GM18517 (cell line): ENCODE results near the gene PDGFRA.

Experiments used
- ATAC-seq: cut with Tn5 transposase; IDR thresholded peaks from one replicate; pipeline ENCODE4 v1.9.1; 2021; ENCODE audit warnings: mild to moderate bottlenecking, moderate library complexity; ENCODE audit not compliant: unreplicated experiment

The PDGFRA gene

DNA sequence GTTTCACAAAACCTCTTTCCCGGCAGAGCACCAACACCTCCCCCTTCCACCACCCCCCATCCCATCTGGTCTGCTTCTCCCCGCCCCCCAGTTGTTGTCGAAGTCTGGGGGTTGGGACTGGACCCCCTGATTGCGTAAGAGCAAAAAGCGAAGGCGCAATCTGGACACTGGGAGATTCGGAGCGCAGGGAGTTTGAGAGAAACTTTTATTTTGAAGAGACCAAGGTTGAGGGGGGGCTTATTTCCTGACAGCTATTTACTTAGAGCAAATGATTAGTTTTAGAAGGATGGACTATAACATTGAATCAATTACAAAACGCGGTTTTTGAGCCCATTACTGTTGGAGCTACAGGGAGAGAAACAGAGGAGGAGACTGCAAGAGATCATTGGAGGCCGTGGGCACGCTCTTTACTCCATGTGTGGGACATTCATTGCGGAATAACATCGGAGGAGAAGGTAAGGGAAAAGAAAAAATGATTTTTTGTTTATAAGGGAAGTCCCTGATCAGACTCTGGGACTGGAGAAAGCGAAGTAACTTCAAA lies at the start of gene PDGFRA:
TSS of gene PDGFRA (plus strand) at position 333 of the 541 bp plus-strand sequence. CDS start 29,476 bp downstream, outside the sequence.
- no peak for ATAC-seq

DNA sequence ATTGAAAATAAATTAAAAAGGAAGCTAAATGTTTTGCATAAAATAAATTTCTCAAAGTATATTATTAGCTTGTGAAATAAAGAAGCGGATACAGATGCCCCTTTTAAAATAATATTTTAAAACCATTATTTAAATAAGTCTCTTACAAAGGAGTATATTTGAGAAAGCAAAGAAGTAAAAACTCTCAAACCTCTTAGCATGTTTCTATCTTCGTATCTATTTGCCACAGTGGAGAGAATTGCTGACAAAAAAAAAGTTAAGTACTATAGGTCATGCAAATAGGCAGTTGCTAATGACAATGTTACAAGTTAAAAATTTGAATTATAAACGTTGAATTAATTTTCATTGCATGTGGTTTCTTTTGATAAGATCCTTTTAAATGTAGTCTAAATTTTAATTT lies 44.5 kb upstream of the PDGFRA start:
- ATAC-seq = no peak

DNA sequence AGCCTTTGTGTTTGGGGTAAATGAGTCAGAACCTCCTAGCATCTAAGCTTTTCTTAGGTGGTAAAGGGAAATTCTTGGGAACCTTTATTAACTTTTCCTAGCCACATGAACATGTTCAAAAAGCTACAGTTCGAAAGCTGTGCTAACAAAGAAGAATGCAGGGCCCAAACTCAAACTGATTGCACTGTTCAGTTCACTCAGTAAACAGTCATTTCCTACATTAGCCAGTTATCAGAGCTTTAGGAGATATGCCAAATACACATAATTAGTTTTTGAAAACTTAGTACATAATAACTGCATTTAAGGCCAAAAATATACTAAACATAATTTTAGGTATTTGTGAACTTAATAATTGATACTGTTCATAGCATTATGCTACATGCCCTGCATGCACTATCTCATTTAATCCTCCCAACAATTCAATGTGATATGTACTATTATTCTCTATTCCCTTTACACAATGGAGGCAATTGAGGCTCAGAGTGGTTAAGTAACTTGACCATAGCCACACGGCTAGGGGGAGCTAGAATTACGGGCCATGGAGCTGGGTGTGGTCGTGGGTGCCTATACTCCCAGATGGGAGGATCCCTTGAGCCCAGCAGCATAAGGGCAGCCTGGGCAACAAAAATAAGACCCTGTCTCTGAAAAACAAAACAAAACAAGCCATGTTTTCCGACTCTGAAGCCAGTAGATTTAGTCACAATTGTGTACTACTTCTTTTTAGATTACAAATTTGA lies 43.9 kb upstream of the PDGFRA start:
- ATAC-seq = no peak

- ATAC-seq = no peak
These were observed 43.2 kb upstream of the PDGFRA start for GRCh38 chr4:54185866-54186265.

GRCh38 chr4:54186371-54186770 lies 42.7 kb upstream of the PDGFRA start:
- no peak for ATAC-seq

- ATAC-seq = no peak
These were observed 41.9 kb upstream of the PDGFRA start for GRCh38 chr4:54187148-54187547.

DNA sequence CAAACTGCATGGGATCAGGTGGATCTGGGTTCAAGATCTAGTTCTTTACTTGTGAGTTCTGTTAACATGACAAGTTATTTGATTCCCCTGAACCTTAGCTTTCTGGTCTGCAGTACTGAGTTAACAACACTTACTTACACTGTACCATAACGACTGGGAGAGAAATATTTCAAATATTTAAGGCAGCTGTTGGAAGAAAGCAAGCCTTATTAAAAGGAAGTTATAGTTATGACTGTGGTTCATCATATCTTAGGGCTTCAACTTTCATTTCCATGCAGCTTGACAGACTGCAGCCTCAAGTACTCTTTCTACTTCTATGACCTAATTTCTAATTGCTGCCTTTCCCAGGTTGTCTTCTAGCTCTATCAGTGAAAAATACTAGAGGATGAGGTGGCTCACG lies 40.0 kb upstream of the PDGFRA start:
- no peak for ATAC-seq

- no peak for ATAC-seq
These were observed 36.3 kb upstream of the PDGFRA start for GRCh38 chr4:54192811-54193210.

DNA sequence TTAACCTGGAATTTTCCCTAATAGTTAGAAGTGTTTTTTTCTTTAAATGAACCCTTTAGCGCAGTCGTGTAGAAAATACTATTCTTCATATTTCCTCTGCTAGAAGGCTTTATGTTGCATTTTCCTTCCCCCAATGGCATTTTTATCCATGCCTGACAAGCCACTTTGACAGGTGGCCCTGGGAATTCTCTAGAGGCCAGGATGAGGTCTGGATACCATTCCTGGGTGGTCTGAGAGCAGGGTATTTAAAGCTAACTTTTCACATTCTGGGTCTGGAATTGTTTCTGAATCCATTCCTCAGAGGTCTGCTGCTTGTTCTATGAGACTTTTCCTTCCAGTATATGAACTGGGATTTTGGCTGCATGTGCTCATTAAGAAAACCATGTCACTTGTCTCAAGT lies 31.2 kb upstream of the PDGFRA start:
- ATAC-seq = no peak

- no peak for ATAC-seq
These were observed 29.2 kb upstream of the PDGFRA start for GRCh38 chr4:54199919-54200318.

GRCh38 chr4:54209617-54210016 lies 19.5 kb upstream of the PDGFRA start:
- ATAC-seq = no peak

DNA sequence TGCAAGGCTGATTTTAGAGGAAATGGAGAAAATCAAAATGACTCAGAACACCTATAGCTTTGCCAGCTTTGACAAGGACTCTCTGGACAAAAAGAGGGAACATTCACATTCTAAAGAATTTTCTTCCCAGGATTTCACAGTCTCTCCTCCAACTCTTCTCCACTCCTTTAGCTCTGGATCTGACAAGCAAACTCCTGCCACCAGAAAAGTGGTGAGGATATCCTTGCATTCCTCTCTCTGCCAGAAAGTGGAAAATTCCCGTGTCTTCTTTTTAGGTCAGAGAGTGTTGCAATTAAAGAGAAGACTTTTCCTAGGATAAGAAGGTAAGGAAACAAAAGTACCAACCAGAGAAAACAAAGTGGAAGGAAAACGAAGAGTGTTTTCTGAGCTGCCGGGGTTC lies 16.1 kb upstream of the PDGFRA start:
- no peak for ATAC-seq

DNA sequence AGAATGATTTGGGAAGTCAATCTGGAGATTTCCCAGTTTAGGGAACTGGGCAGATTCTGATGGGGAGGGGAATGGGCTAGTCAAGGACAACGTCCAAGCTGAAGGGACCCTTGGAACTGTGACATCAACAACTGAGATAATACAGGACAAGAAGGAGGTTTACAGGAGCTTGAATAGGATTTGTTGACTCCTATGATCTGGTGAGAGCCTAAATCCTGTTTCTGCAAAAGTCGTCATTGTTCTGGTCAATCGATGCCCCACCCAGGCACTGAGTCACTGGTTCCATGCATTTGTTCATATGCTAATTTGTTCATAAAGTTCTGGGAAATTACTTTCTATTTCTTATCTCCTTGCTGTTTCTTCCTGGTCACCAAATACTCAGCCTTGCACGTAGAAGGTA lies 15.3 kb upstream of the PDGFRA start:
- ATAC-seq = no peak

GRCh38 chr4:54215379-54216077 lies 13.6 kb upstream of the PDGFRA start:
- ATAC-seq = no peak

DNA sequence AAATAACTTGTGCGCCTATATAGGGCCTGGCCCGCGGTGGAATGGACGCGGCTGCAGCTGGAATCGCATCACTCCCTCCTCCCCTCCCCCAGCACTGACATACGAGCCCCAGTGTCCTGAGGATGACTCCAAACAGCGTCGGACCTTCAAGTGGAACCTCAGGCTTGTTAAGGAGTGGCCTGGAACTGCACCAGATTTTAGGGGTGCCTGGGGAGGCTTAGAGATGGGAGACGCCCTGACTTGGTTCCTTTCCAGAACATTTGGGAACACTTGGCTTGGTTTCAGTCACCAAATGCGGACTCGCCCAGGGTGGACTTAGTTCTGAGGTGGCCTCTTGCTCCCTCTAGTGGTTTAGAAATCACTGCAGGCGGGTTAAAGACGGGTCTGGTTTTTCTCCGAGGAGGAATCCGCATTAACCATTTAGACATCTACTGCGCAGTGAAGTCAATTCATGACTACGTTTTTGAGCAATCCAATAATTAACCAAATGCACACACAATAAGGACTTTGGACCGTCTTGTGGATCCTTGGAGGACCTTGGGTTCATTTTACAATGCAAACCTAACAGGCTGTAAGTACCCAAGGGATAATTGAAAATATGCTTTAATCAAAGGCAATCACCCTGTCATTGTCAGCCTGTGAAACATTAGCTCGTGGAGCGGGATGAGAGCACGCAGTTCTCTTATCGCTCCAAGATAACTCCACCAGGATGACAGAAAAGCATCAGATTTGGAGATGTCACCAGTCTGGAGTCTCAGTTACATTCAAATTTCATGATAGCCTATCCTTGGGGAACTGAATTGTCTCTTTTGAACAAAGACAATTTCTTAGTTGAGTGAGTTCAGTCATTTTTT lies 11.2 kb upstream of the PDGFRA start:
- no peak for ATAC-seq

GRCh38 chr4:54218736-54219135 lies 10.4 kb upstream of the PDGFRA start:
- ATAC-seq = no peak

DNA sequence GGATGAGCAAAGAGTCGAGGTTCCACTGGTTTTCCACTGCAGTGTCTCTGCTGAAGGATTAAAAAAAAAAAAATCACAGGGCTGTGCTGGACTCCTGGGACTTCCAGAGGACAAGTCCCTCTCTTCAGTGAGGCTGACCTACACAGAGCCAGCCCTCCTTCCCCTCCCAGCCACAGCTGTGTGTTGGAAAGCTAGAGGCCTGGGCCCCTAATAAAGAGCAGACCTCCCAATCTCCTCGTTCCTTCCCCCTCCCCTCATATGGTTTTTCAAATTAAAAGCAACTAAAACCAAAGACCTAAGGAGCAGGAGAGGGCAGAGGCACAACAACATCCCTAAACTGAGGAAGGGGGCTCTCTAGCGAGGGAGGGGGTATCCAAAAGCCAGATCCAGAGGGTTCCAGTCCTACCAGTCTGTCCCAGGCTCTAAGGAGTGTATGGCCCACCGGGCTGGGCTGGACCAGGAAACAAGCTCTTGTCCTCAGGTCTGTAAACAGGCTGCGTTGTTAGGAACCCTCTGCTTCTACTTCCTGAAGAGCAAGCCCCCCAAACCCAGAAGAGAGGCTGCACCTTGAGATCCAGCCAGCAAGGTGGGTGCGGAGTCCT lies 4.0 kb upstream of the PDGFRA start:
- no peak for ATAC-seq

GRCh38 chr4:54225598-54226403 lies 3.3 kb upstream of the PDGFRA start:
- ATAC-seq = no peak

GRCh38 chr4:54226404-54227255 lies 2.5 kb upstream of the PDGFRA start:
- no peak for ATAC-seq
